C4-2B (cell line): ENCODE results near the gene CEACAM7.

Experiments
- H3K27ac ChIP-seq: fragments of 450-650 bp; 2 replicates; pipeline ENCODE4 v1.5.1; 2017
- CTCF ChIP-seq: fragments of 450-650 bp; conservative IDR thresholded peaks from 2 replicates; pipeline ENCODE4 v1.5.1; 2017; ENCODE audit warnings: mild to moderate bottlenecking
- ZFX ChIP-seq: fragments of 450-650 bp; IDR thresholded peaks from 2 replicates; pipeline ENCODE4 v1.6.1; 2017

The CEACAM7 gene

GRCh38 chr19:41705393-41706174 lies 17.5 kb upstream of the CEACAM7 start:
- no peak overlapping the region for H3K27ac ChIP-seq
- TF ChIP-seq CTCF (no peak), ZFX (no peak)

GRCh38 chr19:41703602-41704293 lies 15.7 kb upstream of the CEACAM7 start:
- TF ChIP-seq CTCF (no peak), ZFX (no peak)
- H3K27ac ChIP-seq, result no peak overlapping the region

GRCh38 chr19:41702171-41702651 lies 14.1 kb upstream of the CEACAM7 start:
- TF ChIP-seq CTCF, result no peak
- TF ChIP-seq ZFX, result no peak
- no peak overlapping the region for H3K27ac ChIP-seq

GRCh38 chr19:41701401-41702075 lies 13.5 kb upstream of the CEACAM7 start:
- no peak overlapping the region for H3K27ac ChIP-seq
- no peak for TF ChIP-seq ZFX
- no peak for TF ChIP-seq CTCF

GRCh38 chr19:41700381-41701195 lies 12.5 kb upstream of the CEACAM7 start:
- no peak for TF ChIP-seq ZFX
- no peak for TF ChIP-seq CTCF
- H3K27ac ChIP-seq, result no peak overlapping the region

- TF ChIP-seq CTCF (no peak), ZFX (no peak)
- no peak overlapping the region for H3K27ac ChIP-seq
Measured at GRCh38 chr19:41699968-41700323, 11.9 kb upstream of the CEACAM7 start.
